ENCODE measurements around the gene COL27A1.

DNA sequence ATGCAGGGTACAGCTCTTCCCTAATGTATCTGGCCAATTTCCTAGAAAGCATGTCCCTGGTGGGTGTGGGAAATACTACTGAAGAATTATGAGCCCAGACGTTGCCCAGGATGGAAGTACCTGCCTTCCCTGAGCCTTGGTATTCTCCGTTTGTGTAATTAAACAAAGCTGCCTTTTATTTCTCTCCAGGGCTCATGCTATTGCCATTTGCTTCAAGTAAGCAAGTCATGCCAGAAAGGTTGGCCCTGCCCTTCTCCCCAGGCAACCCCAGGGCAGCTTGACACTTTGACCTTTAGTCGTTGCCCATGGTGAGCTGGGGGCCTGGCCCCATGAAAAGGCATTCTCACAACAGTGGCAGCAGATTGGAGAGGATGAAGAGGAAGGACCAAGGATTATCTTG lies 4.4 kb downstream of the COL27A1 start:
- TF ChIP-seq YY1 (IDR thresholded peaks at IDR 0.05; ENCODE audit: insufficient read depth, insufficient read length): no peak
- TF ChIP-seq SUZ12 (IDR thresholded peaks at IDR 0.05; ENCODE audit: extremely low read depth, insufficient read depth, insufficient read length): no peak

Data from NT2/D1 (cell line).